H1 (cell line): ENCODE data around the gene GRP. TPM values are rescaled to one million over a fixed set of nuclear protein-coding genes. Genes with fewer than 3 reads are reported as not detected.
A peak's percentile ranks its signal among the peaks of the same experiment; 100 is the strongest.

Experiments
- EZH2 ChIP-seq: fragments of 200-600 bp; sonication (generic); IDR thresholded peaks from 2 replicates; pipeline ENCODE4 v1.7.1; 2012; ENCODE audit warnings: low read depth, mild to moderate bottlenecking, moderate library complexity, low read length, inconsistent platforms; ENCODE audit not compliant: severe bottlenecking
- KDM4A ChIP-seq: IDR thresholded peaks from one replicate; pipeline ENCODE4 v1.7.1; 2012; ENCODE audit warnings: low read depth, mild to moderate bottlenecking, moderate library complexity, low read length, inconsistent platforms; ENCODE audit not compliant: severe bottlenecking
- polyA plus RNA-seq, 7 experiments: library from polyadenylated mRNA; depleted of rRNA in 3 of 7; stranded (reverse) in 5 of 7; unstranded in 2 of 7; fragments of >200 nt in 5 of 7; fragments of 200-250 nt in 2 of 7; gene quantifications; 1 replicate in 5 of 7; 2 replicates in 1 of 7; 4 replicates in 1 of 7; pipeline versions ENCODE4 v1.2.1 to v1.2.3, GENCODE V29; 2011 to 2013; ENCODE audit warnings: missing spikeins in 2 of 7, mixed read lengths in 2 of 7
- total RNA-seq: library from RNA; stranded (reverse); fragmentation: NEBNext Ultra II Directional; extraction: Animal tissue kit (Norgen Biotek cat#: 25700); gene quantifications from 2 replicates; pipeline ENCODE4 v1.2.1, GENCODE V29; 2021

GRP gene
- total and polyA plus RNA-seq, 2 of the 8 experiments (the other 6 are each of a cell fraction or from before 2014, with no cell fraction given): not detected

- TF ChIP-seq KDM4A: peak; percentile 18
- TF ChIP-seq EZH2: peak; percentile 98
Measured at GRCh38 chr18:59268127-59268720, 48.3 kb downstream of the GRP start (continued).
